22Rv1 (cell line): Measurements from ENCODE around the gene RAD51B.

Source experiments
- ZFX ChIP-seq: fragments of 450-650 bp; IDR thresholded peaks from 2 replicates; pipeline ENCODE4 v1.6.1; 2017; ENCODE audit warnings: antibody characterized with exemption, borderline replicate concordance
- TF ChIP-seq, protein P1 (sequence below): fragments of 450-650 bp; IDR thresholded peaks from 2 replicates; pipeline ENCODE4 v1.5.1; 2017; ENCODE audit warnings: mild to moderate bottlenecking

DNA sequence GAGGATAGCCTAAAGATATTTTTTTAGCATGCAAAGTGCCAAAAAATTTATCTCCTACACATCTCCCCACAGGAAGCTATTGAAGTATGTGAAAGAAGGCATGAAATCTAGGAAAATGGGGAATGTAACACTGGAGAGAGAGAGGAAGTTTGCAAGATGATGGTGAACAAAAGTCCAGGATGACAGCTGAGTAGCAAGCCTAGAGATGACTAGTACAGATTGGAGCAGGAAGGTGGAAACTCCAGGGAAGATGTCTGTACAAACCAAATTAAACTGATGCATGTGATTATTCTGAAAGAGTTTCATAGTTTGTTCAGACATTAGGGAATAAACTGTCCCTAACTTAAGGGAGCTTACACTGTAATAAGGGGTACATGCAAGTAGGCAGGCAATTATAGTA lies 99.3 kb downstream of the RAD51B start:
- TF ChIP-seq, protein P1, sequence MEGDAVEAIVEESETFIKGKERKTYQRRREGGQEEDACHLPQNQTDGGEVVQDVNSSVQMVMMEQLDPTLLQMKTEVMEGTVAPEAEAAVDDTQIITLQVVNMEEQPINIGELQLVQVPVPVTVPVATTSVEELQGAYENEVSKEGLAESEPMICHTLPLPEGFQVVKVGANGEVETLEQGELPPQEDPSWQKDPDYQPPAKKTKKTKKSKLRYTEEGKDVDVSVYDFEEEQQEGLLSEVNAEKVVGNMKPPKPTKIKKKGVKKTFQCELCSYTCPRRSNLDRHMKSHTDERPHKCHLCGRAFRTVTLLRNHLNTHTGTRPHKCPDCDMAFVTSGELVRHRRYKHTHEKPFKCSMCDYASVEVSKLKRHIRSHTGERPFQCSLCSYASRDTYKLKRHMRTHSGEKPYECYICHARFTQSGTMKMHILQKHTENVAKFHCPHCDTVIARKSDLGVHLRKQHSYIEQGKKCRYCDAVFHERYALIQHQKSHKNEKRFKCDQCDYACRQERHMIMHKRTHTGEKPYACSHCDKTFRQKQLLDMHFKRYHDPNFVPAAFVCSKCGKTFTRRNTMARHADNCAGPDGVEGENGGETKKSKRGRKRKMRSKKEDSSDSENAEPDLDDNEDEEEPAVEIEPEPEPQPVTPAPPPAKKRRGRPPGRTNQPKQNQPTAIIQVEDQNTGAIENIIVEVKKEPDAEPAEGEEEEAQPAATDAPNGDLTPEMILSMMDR: no peak
- no peak for TF ChIP-seq ZFX
